Neural progenitor cell (in vitro differentiated cells): ENCODE results near the gene ARHGAP30. TPM values are rescaled to one million over a fixed set of nuclear protein-coding genes. Genes with fewer than 3 reads are reported as not detected.

ENCODE experiments used
- DNase-seq: peaks from one replicate; pipeline ENCODE4 v3.0.0-alpha.2; 2016; ENCODE audit warnings: low spot score
- H2AFZ ChIP-seq: fragments of 200-600 bp; sonication (generic); replicated peaks from 2 replicates; pipeline ENCODE4 v1.6.1; 2016; ENCODE audit warnings: antibody characterized with exemption
- H3F3A ChIP-seq: fragments of 200-600 bp; sonication (generic); 2 replicates; pipeline ENCODE4 v1.6.1; 2016; ENCODE audit warnings: antibody characterized with exemption, low read depth
- H3K27ac ChIP-seq: fragments of 200-600 bp; sonication (generic); 2 replicates; pipeline ENCODE4 v1.5.1; 2016; ENCODE audit warnings: mild to moderate bottlenecking
- H3K27me3 ChIP-seq: fragments of 200-600 bp; sonication (generic); 2 replicates; pipeline ENCODE4 v1.6.1; 2016; ENCODE audit warnings: mild to moderate bottlenecking, moderate library complexity
- H3K36me3 ChIP-seq: fragments of 200-600 bp; sonication (generic); 2 replicates; pipeline ENCODE4 v1.5.1; 2016
- H3K4me1 ChIP-seq: fragments of 200-600 bp; sonication (generic); 2 replicates; pipeline ENCODE4 v1.6.1; 2016; ENCODE audit warnings: mixed run types
- H3K4me2 ChIP-seq: fragments of 200-600 bp; sonication (generic); 2 replicates; pipeline ENCODE4 v1.6.1; 2016
- H3K4me3 ChIP-seq: fragments of 200-600 bp; sonication (generic); 2 replicates; pipeline ENCODE4 v1.5.1; 2016
- H3K79me2 ChIP-seq: fragments of 200-600 bp; sonication (generic); 2 replicates; pipeline ENCODE4 v1.6.1; 2016; ENCODE audit warnings: low read depth
- H3K9ac ChIP-seq: fragments of 200-600 bp; sonication (generic); 2 replicates; pipeline ENCODE4 v1.6.1; 2016
- H3K9me3 ChIP-seq: fragments of 200-600 bp; sonication (generic); 2 replicates; pipeline ENCODE4 v1.5.1; 2016; ENCODE audit warnings: low read depth
- H4K20me1 ChIP-seq: fragments of 200-600 bp; sonication (generic); 2 replicates; pipeline ENCODE4 v1.6.1; 2016; ENCODE audit warnings: low read depth
- H3K27ac Mint-ChIP-seq: 3 replicates; pipeline ENCODE4 v1.8.0; 2021; ENCODE audit warnings: mixed read lengths
- H3K27me3 Mint-ChIP-seq: 2 replicates; pipeline ENCODE4 v1.8.0; 2022; ENCODE audit warnings: low read depth, mild to moderate bottlenecking, inconsistent platforms, moderate library complexity, mixed read lengths; ENCODE audit not compliant: insufficient read depth
- H3K36me3 Mint-ChIP-seq: 3 replicates; pipeline ENCODE4 v1.8.0; 2021; ENCODE audit warnings: mixed read lengths
- H3K4me1 Mint-ChIP-seq: 3 replicates; pipeline ENCODE4 v1.8.0; 2021; ENCODE audit warnings: mixed read lengths
- H3K4me3 Mint-ChIP-seq: 3 replicates; pipeline ENCODE4 v1.8.0; 2021; ENCODE audit warnings: mild to moderate bottlenecking, moderate library complexity, mixed read lengths
- H3K9me3 Mint-ChIP-seq: 3 replicates; pipeline ENCODE4 v1.8.0; 2020; ENCODE audit warnings: mixed read lengths
- EZH2 ChIP-seq: fragments of 200-600 bp; sonication (generic); IDR thresholded peaks from 2 replicates; pipeline ENCODE4 v1.6.1; 2017; ENCODE audit warnings: antibody characterized with exemption, mild to moderate bottlenecking, moderate library complexity
- EZH2phosphoT487 ChIP-seq: fragments of 200-600 bp; sonication (generic); IDR thresholded peaks from 2 replicates; pipeline ENCODE4 v1.6.1; 2017; ENCODE audit warnings: antibody characterized with exemption
- total RNA-seq: library from RNA; depleted of rRNA; stranded (reverse); fragments of >200 nt; gene quantifications from 2 replicates; pipeline ENCODE4 v1.2.3, GENCODE V29; 2015; ENCODE audit warnings: low replicate concordance
- TF ChIP-seq, protein P1 (sequence below): fragments of 200-600 bp; sonication (generic); IDR thresholded peaks from 2 replicates; pipeline ENCODE4 v1.5.1; 2017; ENCODE audit warnings: antibody characterized with exemption, mild to moderate bottlenecking

Gene ARHGAP30
- total RNA-seq, 1 donor from 2014 or later: not detected

DNA sequence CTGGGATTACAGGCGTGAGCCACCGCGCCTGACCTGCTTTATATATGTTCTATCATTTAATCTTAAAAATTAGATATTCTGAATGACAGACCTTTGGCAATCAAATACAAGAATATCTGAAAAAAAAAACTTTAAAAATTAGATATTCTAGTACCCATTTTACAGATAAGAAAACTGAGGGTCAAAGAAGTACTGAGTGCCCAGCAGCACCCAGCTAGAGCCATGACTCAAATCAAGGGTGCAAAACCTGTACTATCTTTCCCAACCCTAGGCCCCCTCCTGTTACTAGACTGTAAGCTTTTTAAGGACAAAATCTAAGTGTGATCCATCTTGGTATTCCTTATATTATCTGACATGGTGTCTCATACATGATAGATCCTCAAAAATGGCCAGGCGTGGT is 8.3 kb downstream of the ARHGAP30 start:
- Mint-ChIP-seq H3K9me3 (no peaks in the 10 kb centered on the region), H3K4me1 (no peaks in the 10 kb centered on the region), H3K36me3 (no peaks in the 10 kb centered on the region), H3K27ac (no peak overlapping the region), H3K27me3 (peaks cover 6% of the 10 kb centered on the region), H3K4me3 (peak overlapping the region; percentile 53)
- no peaks in the 10 kb centered on the region for H4K20me1 ChIP-seq
- H3K27ac ChIP-seq: no peak overlapping the region
- no peaks in the 10 kb centered on the region for H3K9me3 ChIP-seq
- no peaks in the 10 kb centered on the region for H3K79me2 ChIP-seq
- TF ChIP-seq EZH2 (no peak), EZH2phosphoT487 (no peak)
- TF ChIP-seq, protein P1, sequence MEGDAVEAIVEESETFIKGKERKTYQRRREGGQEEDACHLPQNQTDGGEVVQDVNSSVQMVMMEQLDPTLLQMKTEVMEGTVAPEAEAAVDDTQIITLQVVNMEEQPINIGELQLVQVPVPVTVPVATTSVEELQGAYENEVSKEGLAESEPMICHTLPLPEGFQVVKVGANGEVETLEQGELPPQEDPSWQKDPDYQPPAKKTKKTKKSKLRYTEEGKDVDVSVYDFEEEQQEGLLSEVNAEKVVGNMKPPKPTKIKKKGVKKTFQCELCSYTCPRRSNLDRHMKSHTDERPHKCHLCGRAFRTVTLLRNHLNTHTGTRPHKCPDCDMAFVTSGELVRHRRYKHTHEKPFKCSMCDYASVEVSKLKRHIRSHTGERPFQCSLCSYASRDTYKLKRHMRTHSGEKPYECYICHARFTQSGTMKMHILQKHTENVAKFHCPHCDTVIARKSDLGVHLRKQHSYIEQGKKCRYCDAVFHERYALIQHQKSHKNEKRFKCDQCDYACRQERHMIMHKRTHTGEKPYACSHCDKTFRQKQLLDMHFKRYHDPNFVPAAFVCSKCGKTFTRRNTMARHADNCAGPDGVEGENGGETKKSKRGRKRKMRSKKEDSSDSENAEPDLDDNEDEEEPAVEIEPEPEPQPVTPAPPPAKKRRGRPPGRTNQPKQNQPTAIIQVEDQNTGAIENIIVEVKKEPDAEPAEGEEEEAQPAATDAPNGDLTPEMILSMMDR: no peak
- H3F3A ChIP-seq: no peaks in the 10 kb centered on the region
- no peak overlapping the region for H3K9ac ChIP-seq
- H2AFZ ChIP-seq: no peak overlapping the region
- no peak for DNase-seq
- H3K4me2 ChIP-seq: no peak overlapping the region
- H3K4me1 ChIP-seq: no peaks in the 10 kb centered on the region
- H3K27me3 ChIP-seq: peaks cover 10% of the 10 kb centered on the region
- H3K4me3 ChIP-seq: no peak overlapping the region
- H3K36me3 ChIP-seq: no peaks in the 10 kb centered on the region

DNA sequence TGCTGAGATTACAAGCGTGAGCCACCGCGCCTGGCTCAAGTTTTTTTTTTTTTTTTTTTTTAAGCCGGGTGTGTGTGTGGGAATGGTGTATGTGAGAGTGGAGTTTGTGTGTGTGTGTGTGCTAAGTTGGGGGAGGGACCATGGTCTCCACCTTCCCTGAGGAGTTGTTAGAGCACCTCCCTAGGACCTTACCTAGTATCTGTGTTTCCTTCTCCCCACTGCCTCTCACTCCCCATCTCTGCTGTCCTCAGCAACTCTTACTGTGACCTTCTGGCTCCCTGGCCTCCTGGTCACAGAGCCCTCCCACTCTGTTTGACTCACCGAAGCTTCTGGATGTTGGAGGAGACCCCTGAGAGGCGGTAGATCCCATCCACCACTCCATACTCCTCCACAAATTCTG is 10.4 kb downstream of the ARHGAP30 start:
- H3K4me3 ChIP-seq: no peak overlapping the region
- no peak overlapping the region for H3K4me3 Mint-ChIP-seq
- H3K36me3 Mint-ChIP-seq: no peaks in the 10 kb centered on the region
- no peak overlapping the region for H3K27ac ChIP-seq
- no peaks in the 10 kb centered on the region for H3K9me3 Mint-ChIP-seq
- TF ChIP-seq EZH2phosphoT487 (no peak), EZH2 (no peak)
- TF ChIP-seq, protein P1: no peak
- H3K4me1 Mint-ChIP-seq: no peaks in the 10 kb centered on the region
- no peak for DNase-seq
- no peaks in the 10 kb centered on the region for H3K4me1 ChIP-seq
- no peak overlapping the region for H2AFZ ChIP-seq
- no peaks in the 10 kb centered on the region for H3K79me2 ChIP-seq
- no peak overlapping the region for H3K27ac Mint-ChIP-seq
- H3K36me3 ChIP-seq: no peaks in the 10 kb centered on the region
- H3K27me3 ChIP-seq: peaks cover 8% of the 10 kb centered on the region
- H3K27me3 Mint-ChIP-seq: peaks cover 6% of the 10 kb centered on the region
- no peak overlapping the region for H3K9ac ChIP-seq
- no peaks in the 10 kb centered on the region for H3F3A ChIP-seq
- H4K20me1 ChIP-seq: no peaks in the 10 kb centered on the region
- H3K9me3 ChIP-seq: no peaks in the 10 kb centered on the region
- no peak overlapping the region for H3K4me2 ChIP-seq

DNA sequence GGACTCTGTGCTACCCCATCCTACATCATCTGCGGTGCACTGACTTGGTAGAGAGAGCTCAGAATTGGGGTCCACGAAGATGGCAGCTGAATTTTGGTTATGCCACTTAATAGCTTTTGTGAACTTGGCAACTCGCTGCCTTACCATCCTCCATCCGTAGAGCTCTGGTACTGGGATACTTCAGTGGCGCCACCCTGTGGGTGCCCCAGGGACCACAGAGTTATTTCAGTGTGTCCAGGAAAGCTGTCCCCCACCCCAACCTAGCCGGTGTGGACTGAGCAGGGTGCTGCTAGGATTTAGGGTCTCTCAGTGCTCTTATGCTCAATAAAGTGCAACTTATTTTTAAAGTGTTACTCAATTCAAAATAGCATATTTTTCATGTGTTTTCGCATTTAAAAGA is 14.9 kb downstream of the ARHGAP30 start:
- Histone ChIP-seq H3K4me1 (no peaks in the 10 kb centered on the region), H3K4me3 (no peak overlapping the region), H3K36me3 (no peaks in the 10 kb centered on the region), H3K9ac (no peak overlapping the region), H4K20me1 (no peaks in the 10 kb centered on the region), H3K4me2 (no peak overlapping the region), H3K27me3 (no peaks in the 10 kb centered on the region), H3K9me3 (no peaks in the 10 kb centered on the region), H3F3A (no peaks in the 10 kb centered on the region), H3K79me2 (no peaks in the 10 kb centered on the region), H2AFZ (no peak overlapping the region), H3K27ac (no peak overlapping the region)
- TF ChIP-seq, protein P1: peak; percentile 24
- TF ChIP-seq EZH2: no peak
- Mint-ChIP-seq H3K36me3 (no peaks in the 10 kb centered on the region), H3K4me3 (no peak overlapping the region), H3K4me1 (no peaks in the 10 kb centered on the region), H3K27me3 (no peaks in the 10 kb centered on the region), H3K27ac (no peak overlapping the region), H3K9me3 (peaks cover 2% of the 10 kb centered on the region)
- DNase-seq: no peak
